IMR-90 (cell line): Measurements from ENCODE around the gene TRAPPC10.

Source experiments
- CEBPB ChIP-seq: IDR thresholded peaks from 2 replicates; pipeline ENCODE4 v1.6.1; 2012; ENCODE audit warnings: low read depth, low read length, improper control_type of control experiment
- CHD1 ChIP-seq: IDR thresholded peaks from 2 replicates; pipeline ENCODE4 v1.6.1; 2012; ENCODE audit warnings: low read depth, low read length, improper control_type of control experiment
- FOS ChIP-seq: fragments of 150-350 bp; IDR thresholded peaks from 2 replicates; pipeline ENCODE4 v1.6.1; 2016; ENCODE audit warnings: low read depth, low read length
- MXI1 ChIP-seq: IDR thresholded peaks from 2 replicates; pipeline ENCODE4 v1.6.1; 2012; ENCODE audit warnings: low read depth, mild to moderate bottlenecking, low read length, moderate library complexity, borderline replicate concordance
- POLR2A ChIP-seq: IDR thresholded peaks from 2 replicates; pipeline ENCODE4 v1.6.1; 2012; ENCODE audit warnings: mild to moderate bottlenecking, low read depth, low read length
- RAD21 ChIP-seq: IDR thresholded peaks from 2 replicates; pipeline ENCODE4 v1.6.1; 2012; ENCODE audit warnings: low read length, improper control_type of control experiment
- RCOR1 ChIP-seq: IDR thresholded peaks from 2 replicates; pipeline ENCODE4 v1.6.1; 2012; ENCODE audit warnings: mild to moderate bottlenecking, low read length, improper control_type of control experiment; ENCODE audit not compliant: insufficient replicate concordance
- RFX5 ChIP-seq: IDR thresholded peaks from 2 replicates; pipeline ENCODE4 v1.8.0; 2012; ENCODE audit warnings: low read depth, mild to moderate bottlenecking, low read length, moderate library complexity
- TF ChIP-seq, protein P1 (sequence below): conservative IDR thresholded peaks from 2 replicates; pipeline ENCODE4 v1.5.1; 2012; ENCODE audit warnings: mild to moderate bottlenecking, low read depth, low read length, improper control_type of control experiment
- TF ChIP-seq, protein P2 (sequence below): fragments of 150-350 bp; IDR thresholded peaks from 2 replicates; pipeline ENCODE4 v1.6.1; 2016; ENCODE audit warnings: low read depth, mild to moderate bottlenecking, low read length, moderate library complexity, borderline replicate concordance
- TF ChIP-seq, protein P3 (sequence below): fragments of 150-350 bp; IDR thresholded peaks from 2 replicates; pipeline ENCODE4 v1.6.1; 2017; ENCODE audit warnings: mild to moderate bottlenecking, antibody characterized with exemption, low read length, low read depth

DNA sequence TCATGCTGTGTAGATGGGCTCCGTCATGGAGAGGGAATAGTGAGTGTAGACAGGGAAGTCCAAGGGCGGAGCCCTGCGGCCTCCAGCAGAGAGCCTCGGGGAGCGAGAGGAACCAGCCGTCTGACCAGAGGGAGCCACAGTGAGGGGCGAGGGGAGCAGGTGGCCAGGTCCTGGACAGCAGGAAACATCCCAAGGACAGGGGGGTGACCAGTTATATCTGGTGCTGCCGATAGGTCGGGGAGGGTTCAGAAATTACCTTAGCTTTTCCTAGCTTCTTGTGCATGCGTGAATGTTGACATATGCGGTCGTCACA is 46.5 kb downstream of the TRAPPC10 start:
- TF ChIP-seq RFX5 (no peak), POLR2A (no peak), MXI1 (no peak), CHD1 (no peak), FOS (no peak), CEBPB (no peak), RCOR1 (no peak), RAD21 (no peak)
- TF ChIP-seq, protein P1, sequence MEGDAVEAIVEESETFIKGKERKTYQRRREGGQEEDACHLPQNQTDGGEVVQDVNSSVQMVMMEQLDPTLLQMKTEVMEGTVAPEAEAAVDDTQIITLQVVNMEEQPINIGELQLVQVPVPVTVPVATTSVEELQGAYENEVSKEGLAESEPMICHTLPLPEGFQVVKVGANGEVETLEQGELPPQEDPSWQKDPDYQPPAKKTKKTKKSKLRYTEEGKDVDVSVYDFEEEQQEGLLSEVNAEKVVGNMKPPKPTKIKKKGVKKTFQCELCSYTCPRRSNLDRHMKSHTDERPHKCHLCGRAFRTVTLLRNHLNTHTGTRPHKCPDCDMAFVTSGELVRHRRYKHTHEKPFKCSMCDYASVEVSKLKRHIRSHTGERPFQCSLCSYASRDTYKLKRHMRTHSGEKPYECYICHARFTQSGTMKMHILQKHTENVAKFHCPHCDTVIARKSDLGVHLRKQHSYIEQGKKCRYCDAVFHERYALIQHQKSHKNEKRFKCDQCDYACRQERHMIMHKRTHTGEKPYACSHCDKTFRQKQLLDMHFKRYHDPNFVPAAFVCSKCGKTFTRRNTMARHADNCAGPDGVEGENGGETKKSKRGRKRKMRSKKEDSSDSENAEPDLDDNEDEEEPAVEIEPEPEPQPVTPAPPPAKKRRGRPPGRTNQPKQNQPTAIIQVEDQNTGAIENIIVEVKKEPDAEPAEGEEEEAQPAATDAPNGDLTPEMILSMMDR, result no peak
- TF ChIP-seq, protein P2, sequence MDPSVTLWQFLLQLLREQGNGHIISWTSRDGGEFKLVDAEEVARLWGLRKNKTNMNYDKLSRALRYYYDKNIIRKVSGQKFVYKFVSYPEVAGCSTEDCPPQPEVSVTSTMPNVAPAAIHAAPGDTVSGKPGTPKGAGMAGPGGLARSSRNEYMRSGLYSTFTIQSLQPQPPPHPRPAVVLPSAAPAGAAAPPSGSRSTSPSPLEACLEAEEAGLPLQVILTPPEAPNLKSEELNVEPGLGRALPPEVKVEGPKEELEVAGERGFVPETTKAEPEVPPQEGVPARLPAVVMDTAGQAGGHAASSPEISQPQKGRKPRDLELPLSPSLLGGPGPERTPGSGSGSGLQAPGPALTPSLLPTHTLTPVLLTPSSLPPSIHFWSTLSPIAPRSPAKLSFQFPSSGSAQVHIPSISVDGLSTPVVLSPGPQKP, result no peak
- TF ChIP-seq, protein P3, sequence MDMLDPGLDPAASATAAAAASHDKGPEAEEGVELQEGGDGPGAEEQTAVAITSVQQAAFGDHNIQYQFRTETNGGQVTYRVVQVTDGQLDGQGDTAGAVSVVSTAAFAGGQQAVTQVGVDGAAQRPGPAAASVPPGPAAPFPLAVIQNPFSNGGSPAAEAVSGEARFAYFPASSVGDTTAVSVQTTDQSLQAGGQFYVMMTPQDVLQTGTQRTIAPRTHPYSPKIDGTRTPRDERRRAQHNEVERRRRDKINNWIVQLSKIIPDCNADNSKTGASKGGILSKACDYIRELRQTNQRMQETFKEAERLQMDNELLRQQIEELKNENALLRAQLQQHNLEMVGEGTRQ, result no peak
